Stromal cell of bone marrow (primary cell): Measurements from ENCODE around the gene C1orf174.

ENCODE experiments used
- DNase-seq: peaks from one replicate; pipeline ENCODE4 v3.0.0-alpha.2; 2012; ENCODE audit warnings: low read depth

The C1orf174 gene

DNA sequence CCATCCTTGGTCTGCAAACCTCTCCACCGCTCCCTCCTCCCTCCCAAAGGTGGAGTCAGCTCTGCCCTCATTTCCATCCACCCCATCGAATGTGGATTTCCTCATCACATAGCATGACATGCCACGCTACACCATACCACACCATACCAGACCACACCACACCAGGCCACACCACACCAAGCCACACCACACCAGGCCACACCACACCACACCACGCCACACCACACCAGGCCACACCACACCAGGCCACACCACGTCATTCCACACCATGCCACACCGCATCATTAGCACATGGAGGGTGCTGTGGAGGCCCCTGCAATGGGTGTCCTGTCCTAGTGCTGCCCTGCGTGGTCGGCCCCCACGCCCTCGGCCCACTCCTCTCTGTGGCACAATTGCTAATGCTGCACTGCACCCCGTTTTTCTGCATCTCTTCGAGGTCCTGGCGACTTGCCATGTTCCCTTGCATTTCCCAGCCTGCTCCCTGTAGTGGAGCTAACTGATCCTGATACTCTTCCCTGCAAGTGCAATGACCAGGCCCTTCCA lies 31.5 kb downstream of the C1orf174 start:
- no peak for DNase-seq

DNA sequence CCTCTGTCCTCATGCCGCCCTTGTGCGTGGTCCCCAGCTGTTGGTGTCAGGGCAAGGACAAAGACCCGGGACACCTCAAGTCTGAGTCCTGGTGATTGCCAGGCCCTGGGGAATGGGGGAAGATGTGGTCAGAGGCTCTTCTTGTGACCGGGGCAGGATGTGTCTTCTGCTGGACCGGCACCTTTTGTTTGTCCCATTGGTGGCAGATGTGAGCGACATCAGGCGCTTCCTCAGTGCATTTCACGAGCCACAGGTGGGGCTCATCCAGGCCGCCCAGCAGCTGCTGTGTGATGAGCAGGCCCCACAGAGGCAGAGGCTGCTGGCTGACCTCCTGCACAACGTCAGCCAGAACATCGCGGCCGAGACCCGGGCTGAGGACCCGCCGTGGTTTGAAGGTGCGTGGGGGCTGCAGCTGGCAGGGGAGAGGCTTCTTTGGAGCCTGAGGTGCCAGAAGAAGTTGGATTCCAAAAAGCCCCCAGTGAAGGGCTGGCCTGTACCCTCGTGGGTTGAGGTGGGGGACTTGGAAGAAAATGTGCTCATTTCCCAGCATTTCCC lies 34.4 kb downstream of the C1orf174 start:
- no peak for DNase-seq

DNA sequence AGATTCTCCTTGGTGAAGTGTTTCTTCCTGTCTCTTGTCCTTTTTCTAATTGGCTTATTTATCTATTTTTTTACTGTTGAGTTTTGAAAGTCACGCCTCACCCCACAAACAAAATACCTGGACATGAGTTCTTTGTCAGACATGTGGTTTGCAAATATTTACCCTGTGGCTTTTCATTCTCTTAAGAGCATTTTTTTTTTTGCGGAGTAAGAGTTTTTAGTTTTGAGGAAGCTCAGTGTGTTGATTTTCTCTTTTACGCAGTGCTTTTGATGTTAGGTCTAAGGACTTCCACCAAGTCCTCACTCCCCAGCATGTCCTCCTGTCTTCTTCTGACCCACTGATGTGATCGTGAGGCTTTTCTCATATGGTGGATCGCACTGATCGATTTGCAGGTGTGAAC lies 35.2 kb downstream of the C1orf174 start:
- no peak for DNase-seq

DNA sequence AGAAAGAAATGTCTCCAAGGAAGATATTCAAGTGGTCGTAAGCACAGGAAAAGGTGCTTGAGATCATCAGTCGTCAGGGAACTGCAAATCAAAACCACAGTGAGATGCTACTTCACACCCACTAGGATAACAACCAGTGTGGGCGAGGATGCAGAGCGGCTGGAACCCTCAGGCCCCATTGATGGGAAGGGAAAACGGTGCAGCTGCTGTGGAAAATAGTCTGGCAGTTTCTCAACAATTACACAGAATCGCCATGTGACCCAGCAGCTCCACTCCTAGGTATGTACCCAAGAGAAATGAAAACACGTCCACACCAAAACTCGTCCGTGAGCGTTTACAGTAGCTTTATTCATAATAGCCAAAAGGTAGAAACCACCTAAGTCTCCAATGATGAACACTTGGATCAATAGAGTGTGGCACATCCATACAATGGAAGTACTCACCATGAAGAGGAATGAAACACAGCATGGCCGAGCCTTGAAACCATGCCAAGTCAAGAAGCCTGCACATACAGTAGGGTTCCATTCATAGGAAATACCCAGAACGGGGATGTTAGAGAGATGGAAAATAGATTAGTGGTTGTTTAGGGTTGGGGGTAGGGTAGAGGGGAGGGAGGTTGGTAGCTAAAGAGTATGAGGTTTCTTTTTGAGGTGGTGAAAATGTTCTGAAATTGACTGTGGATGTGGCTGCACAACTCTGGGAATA lies 36.7 kb downstream of the C1orf174 start:
- no peak for DNase-seq

DNA sequence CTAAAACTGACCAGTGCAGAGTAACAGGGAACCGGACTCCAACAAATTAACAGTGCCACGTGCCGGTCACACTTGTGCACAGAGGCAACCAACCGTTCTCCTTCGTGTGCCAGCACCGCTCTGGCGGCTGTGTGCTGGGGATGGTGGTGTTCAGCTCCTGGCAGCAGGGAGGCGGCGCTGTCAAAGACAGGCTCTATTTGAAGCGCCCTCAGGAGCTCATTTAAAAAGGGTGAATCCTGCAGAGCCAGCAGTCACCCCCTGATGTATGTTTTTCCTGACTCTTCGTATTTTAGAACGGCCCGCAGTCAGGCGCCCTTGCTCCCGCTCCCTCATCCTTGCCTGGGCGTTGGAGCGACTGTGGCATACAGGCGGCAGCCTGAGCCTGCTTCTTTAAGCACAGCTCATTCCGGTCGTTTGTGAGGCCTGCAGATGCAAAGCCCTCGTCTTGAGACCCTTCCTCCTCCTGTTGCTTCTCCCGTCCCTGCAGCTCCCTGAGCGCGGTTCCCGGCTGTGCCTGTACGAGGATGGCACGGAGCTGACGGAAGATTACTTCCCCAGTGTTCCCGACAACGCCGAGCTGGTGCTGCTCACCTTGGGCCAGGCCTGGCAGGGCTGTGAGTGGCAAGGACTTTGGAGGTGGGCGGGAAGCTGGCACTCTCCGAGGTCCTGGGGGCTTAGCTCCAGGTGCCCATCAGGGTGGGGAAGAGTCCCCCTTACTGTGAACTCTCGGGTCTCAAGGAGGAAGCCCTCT lies 41.7 kb downstream of the C1orf174 start:
- peak; percentile 28 for DNase-seq

DNA sequence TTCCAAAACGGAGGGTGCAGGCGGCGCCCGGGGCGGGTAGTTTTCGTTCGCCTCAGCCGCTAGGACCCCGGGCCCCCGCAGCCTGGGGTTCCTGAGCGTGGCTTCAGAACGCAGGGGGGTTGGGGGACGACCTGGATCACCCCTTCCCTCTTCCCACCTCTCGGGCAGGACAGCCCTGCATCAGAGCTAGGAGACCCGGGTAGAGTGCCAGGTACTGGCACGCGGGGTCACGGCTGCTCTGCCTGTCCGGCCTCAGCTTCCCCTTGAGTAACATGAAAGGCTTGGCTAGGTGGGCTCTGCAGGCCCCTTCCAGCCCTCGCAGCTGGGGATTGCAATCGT lies 42.3 kb downstream of the C1orf174 start:
- DNase-seq = no peak

DNA sequence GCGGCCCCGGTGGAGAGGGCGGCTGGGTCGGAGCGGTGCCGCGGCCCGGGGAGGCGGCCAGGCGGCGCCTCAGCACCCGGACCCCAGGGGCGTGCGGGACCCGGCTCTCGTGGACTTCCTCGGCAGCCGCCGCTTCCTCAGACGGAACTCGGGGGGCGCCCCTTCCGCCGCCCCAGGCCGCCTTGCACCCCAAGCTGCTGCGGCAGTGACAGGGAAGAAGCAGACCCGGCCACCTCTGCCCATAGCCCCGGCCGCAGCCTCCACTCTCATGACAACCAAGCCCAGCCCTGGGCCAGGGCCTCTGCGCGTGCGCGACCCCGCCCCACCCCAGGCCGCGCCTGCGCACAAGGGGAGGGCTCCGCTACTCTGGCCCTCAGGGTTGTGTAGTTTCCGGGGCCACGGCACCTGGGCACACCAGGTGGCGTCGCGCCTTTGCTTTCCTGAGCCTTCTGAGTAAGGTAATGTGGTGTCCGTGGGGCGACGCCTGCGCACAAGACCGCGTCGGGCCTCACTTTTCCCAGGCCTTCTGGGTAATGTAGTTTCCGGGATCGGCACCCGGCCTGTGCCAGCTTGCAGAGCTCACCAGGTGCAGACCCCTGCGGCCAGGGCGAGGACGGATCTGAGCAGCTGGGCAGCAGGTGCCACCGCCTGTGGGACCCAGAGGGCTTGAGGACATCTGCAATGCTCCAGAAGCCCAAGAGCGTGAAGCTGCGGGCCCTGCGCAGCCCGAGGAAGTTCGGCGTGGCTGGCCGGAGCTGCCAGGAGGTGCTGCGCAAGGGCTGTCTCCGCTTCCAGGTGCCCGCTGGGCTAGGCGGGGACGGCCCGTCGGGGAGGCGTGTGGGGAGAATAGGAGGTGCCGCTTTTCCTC lies 42.9 kb downstream of the C1orf174 start, which contains the start of the genes CEP104 and DFFB:
Gene CEP104, minus strand, starts transcription at position 289 of the 868 bp plus-strand sequence. CDS start 4,804 bp downstream, outside the sequence.
Gene DFFB, plus strand, starts transcription at position 554 of the 868 bp plus-strand sequence. Its CDS starts 128 bp downstream, at position 682.
- DNase-seq = peak; percentile 50

DNA sequence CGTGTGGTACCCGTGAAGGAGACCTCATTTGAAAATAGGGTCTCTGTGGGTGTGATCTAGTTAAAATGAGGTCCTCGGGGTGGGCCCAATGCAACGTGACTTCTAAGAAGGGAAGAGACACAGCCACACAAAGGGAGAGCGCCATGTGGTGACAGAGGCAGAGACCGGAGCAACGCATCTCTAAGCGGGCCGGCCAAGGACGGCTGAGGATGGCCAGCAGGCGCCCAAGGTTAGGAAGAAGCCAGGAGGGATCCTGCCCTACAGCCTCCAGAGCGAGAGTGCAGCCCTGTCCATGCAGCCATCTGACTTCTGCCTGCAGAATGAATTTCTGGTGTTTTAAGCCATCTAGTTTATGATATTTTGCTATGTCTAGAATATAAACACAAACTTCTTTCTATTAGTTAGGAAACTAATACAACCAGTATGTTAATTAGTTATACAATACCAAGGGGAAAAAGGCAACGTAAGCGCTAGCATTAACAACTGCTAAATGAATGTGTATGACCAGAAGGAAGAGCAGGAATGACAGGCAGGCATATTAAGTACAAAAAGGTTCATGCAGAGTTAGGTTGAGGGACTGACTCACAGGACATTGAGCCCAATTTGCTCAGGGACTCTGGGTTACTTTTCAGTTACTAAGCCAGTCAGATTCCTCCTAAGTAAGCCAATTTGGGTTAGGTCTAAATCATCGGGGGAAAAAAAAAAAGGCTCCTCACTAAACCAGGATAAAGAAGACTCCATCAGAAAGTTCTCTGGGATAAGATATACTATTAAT lies 47.2 kb downstream of the C1orf174 start:
- no peak for DNase-seq

DNA sequence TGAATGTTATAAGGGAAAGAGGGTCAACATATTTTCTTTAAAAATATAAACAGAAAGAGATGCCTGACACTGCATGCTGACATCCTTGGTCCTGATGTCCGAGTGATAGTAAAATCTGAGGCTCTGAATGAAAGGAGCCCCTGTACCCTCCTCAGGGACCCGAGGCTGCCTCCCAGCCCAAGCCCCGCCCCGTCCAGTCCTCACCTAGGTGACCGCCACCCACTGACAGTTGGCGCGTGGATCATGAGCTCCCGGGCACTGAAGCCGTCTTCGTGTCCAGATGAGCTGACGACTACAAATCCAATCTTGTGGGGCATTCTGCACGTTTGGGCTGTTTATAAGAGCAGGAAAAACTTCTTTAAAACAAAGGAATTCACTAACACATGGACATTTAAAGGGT lies 48.0 kb downstream of the C1orf174 start:
- no peak for DNase-seq

DNA sequence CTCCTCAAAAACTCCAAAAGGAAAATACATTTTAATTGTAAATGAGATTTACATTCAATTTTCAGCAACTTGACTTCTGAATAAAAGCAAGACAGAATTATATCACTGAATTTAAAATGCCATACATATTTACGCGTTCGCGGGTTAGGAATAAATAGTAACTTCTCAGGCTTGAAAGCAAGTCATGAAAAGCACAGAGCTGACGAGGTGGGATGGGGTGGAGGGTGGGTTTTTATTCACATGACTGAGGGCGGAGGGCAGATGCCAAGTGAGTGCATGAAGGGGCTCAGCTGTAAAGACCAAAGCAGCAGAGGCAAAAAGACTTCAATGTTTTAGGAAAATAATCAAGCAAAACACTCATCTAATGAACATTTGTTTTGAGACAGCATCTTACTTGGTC lies 48.8 kb downstream of the C1orf174 start:
- DNase-seq = no peak

DNA sequence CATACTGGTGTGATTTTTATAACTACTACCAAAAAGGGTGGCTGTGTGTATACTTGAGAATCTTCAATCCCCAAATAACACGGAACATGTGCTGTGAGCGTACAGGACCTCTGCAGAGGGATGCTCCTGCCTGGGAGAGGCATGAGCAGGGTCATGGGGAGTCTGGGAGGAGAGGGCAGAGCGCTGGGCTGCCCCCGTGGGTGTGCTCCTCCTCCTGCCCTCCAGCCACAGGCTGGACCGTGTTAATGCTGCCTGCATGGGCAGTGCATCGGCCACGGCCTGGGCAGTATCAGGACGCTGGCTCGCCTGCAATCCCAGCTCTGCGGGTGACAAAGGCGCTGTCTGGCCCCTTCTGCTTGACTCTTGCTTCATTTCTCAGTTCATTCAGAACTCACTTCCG lies 49.2 kb downstream of the C1orf174 start:
- DNase-seq = no peak

DNA sequence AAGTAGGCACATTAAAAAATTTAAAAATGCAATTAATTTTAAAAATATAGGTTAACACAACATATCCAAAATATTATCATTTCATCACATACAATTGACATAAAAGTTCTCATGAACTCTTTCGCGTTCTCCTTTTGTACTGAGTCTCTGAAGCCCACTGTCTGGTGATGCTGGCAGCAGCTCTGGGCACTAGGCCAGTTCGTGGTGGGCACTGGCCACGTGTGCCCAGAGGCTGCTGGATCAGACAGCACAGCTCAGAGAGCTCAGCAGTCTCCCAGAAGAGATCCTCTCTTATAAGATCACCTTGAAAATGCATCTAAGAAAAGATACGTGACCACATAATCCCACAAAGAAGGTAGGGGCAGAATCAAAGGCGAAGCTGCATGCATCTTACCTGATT lies 53.0 kb downstream of the C1orf174 start:
- DNase-seq = no peak

DNA sequence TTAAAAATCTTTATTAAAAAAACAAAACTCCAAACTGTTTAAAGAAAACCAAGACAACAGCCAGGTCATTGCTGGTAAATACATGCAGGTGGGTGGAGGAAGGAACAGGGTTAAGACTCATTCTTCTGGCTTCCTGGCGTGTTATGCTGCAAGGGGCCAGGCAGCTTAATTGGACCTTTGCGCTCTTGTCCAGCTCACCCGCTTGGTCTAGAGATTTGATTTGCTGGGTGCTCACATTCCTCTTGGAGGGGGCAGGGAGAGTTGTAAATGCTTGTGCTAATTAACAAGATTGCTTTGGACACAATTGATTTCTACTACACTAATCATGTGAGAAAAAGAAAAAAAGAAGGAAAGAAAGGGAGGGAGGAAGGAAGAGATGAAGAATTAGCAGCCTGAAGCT lies 53.5 kb downstream of the C1orf174 start:
- DNase-seq = no peak

DNA sequence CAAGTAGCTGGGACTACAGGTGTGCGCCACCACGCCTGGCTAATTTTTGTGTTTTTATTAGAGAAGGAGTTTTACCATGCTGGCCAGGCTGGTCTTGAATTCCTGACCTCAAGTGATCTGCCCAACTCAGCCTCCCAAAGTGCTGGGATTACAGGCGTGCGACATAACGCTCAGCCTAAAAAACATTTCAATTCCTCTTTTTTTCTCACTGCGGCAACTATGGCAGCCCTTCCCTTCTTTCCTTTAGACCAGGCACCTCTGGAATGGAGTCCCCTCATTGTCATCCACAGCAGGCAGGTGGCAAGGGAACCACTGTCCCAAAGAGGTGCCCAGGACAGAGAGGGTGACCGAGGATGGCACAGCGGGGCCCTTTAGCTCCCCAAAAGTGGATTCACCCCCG lies 57.2 kb downstream of the C1orf174 start:
- no peak for DNase-seq

DNA sequence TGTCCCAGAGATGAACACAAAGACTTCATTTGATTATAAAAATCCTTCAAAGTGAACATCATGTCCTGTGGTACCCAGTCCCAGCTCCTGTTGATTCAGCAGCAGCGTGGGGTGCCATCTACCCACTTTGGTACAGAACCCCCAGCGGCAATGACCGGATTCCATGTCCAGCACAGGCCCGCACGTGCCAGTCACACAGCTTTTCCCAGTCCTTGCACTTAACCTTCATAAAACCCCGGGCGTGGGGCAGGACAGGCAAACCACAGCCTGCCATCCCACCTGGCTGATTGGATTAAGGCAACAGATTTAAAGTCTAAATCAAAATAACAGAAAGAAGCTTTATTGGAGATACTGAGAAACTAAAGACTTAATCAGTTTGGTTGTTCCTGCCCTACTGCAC lies 58.6 kb downstream of the C1orf174 start:
- DNase-seq = no peak
